Activated naive CD8-positive, alpha-beta T cell treated with anti-CD3 and anti-CD28 coated beads, Interleukin-2, amount 50 U/mL, for 16 hours (primary cell): Measurements from ENCODE around the gene MICALL2.
A peak's percentile ranks its signal among the peaks of the same experiment; 100 is the strongest.

Experiments
- DNase-seq: peaks from one replicate; pipeline ENCODE4 v3.0.0-alpha.2; 2020; ENCODE audit warnings: low read depth, low spot score

Gene MICALL2

DNA sequence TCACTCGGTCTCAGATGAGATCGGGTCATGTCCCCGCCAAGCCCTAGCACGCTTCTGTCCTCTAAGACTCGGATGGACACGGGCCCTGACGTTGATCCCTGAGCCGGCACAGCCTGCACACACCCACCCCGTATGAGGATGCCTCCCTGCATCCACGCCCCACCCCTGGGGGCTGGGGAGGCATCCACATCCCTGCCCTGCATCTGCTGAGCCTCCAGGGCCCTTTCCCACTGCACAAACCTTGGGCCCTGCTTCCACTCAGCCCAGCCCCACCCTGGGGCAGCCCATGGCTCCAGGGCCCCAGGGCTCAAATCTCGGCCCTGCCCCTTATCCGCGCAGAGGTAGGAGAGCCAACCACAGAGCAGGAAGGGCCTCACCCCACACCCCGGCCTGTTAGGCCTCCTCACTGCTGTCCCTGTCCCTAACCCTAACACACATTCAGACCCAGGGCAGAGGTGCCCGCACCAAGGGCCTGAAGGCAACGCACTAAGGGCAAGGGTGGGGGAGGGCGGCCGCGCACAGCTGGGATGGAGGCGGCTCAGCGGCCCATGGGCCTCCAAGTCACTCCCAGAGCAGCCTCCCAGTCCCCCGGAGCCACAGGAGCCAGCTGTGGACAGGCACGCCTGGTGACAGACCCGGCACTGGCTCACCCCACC, 9.5 kb upstream of the MICALL2 start:
- DNase-seq = no peak

DNA sequence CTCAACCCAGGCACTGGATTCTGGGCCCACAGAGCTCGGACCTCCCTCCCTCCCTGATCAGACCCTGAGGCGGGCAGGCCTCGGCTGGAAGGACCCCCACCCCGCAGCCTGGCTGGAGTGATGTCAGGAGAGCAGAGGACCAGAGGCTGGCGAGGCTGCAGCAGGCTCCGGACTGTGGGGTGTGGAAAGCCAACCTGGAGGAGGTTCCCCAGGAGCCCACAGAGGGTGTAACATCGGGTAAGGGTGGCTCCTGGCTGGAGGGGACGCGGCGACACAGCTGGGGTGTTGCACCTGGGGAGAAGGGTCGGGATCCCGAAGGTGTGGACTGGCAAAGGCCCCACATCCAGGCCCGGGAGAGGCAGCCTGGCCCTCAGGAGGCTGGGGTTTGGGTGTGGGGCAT, 8.9 kb upstream of the MICALL2 start:
- no peak for DNase-seq

DNA sequence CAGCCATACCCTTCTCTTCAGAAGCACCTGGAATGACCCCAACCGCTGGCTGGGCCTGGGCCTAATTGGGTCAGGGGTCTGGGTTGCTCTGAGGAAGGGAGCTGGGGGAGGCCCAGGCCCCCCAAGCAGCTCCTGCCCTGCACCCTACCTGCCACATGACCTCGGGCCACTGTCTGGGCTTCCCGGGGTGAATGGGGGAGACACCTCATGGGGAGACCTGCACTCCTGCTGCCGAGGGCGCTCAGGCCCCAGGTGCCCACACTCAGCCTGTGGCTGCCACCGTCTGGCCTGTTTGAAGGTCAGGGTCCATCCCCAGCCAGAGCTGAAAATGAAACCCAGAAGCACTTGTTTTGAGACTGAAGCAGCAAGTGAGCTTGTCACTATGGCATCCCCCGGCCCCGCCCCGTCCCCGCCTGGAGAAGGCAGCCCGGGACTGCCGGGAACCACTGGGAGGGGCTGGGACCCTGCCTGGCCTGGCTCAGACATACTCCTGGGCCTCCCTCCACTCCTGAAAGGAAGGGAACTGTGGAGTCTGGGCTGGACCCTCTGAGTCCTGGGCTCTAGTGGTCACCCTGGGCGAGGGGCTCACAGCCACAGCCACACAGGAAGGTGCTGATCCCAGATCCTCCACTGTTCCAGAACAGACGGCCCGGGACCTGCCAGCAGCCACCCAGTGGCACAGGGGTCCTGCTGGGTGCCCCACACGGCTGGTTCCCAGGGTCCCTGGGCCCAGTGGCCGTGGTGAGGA, 7.4 kb upstream of the MICALL2 start:
- DNase-seq = no peak

- DNase-seq = no peak
These were observed 5.4 kb upstream of the MICALL2 start for GRCh38 chr7:1464694-1465093.

DNA sequence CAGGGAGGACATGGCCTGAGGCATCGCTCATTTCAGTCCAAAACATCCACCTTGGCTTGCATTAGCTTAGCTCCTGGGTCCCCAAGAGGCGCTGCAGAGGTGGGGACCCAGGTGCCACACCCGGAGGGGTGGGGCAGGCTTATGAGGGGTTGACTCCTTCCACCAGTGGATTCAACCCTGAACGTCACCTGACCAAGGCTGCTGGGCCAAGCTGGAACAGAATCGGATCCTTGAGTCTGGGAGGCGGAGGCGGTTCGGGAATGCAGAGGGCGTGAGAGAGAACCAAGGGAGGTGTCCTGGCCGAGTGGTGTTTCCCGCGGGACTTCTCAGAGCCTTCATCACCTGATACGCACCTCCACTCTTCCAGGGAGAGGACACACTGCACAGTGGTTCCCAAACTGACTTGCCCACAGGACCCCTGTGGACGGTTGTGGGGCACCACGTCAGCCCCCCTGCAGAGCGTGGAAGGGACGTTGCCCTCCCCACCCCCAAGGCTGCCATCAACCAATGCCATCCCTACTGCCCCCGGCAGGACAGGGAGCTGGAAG, 4.5 kb upstream of the MICALL2 start:
- no peak for DNase-seq

DNA sequence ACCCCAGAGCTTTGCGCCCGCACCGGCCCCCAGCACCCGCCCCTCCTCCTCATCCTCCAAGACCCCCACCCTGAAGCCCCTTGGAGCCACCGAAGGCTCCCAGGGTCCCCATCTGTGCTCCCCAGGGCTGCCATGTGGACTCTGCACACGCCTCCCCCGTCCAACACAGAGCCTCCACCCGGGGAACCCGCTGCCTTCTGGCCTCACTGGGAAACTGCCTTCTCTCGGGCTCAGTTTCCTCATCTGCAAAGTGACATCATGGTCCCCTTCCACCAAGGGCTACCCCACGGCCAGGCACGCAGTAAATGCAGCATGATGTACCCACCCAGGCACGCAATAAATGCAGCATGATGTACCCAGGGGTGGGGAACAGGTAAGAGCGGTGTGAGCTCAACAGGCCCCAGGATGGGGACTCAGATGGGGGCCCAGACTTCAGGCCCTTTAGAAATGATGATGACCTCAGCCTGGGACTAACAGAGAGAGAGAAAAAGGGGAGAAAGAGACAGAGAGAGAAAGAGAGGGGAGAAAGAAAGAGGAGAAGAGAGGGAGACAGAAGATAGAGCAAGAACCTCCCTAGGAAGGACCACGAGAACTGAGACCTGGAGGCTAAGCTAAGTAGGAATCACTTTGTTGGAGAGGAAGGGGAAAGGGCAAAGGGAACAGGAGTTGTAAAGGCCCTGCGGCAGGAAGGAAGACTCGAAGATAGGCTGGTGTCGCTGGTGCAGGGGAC, 2.5 kb upstream of the MICALL2 start:
- DNase-seq = no peak

- DNase-seq = no peak
These were observed 1.8 kb upstream of the MICALL2 start for GRCh38 chr7:1460821-1461645.

DNA sequence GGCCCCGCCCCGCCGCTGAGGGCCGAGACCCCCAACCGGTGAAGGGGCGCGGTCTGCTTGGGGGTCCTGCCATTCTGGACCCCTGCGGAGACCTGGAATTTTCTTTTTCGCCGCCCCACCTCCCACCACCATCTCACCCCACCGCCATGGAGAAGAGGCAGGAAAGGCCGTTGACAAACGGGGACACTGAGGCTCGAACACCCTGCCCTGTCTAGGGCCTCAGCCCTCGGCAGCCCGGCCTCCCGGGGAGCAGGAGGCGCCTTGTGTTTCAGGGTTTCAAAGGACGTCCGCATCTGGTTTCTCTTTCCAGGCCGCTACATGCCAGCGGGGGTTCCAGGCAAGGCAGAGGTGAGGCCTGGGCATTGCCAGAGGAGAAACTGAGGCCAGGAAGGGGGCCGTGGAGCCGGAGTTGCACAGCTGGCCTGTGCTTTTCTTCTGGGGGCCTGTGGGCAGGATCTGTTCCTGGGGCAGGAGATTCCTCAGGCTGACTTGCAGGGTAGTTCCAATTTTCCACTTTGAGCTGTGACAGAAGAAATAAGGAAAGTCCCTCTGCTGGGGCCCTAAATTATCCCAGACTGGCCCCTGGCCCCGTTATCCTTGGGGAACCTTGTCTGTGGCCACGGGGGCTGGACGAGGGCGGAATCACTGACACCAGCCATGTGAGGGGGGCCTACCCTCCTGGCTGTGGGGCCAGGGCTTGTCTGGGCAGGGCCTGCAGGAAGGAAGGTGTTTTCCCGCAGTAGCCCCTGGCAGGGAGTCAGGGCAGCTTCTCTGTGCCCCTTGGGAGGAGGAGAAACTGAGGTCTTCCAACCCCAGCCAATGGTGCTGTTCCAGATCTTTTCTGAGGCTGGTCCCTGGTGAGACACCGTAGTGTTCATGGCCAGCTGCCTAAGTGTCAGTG, 900 bp upstream of the MICALL2 start:
- DNase-seq = no peak

GRCh38 chr7:1459512-1459892, 232 bp upstream of the MICALL2 start:
- peak; percentile 91 for DNase-seq

- DNase-seq = no peak
These were observed 1.2 kb downstream of the MICALL2 start for GRCh38 chr7:1457949-1458682.

DNA sequence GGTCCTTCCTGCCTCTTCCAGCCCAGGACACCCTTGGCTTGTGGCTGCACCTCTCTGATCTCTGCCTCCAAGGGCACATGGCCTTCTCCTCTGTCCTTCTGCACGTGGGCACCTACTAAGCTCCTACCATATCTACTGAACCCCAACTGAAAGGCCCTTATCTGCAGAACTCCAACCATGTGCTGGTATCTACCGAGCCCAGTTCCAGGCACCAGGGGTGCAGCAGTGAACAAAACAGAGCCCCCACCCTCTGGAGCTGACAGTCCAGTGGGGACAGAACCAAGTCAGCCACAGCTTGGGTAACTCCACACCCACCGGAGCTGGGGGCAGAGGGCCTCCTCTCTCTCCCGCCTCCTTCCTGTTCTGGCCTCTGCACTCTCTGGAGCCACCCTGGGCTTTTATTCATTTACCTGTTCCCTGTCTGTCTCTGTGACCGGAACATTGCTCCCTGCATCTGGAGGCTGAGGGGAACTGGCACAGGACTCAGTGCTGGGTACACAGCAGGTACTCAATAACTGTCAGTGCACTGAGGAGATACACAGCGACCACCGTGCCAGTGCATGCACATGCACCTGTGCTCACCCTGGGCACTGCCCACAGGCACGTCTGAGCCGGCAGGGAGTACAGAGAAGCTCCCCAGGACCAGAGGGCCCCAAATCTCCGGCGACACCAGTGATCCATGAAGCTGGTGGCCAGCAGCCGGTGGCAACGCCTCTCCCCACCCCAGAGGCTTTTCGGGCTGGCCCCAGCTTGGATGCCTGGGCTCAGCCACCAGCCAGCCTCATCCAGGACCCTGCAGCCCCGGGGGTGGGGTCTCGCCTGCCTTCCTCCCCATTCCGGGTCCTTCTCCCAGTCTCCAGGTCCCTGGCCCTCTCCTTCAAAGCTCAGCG, 2.0 kb downstream of the MICALL2 start:
- no peak for DNase-seq

DNA sequence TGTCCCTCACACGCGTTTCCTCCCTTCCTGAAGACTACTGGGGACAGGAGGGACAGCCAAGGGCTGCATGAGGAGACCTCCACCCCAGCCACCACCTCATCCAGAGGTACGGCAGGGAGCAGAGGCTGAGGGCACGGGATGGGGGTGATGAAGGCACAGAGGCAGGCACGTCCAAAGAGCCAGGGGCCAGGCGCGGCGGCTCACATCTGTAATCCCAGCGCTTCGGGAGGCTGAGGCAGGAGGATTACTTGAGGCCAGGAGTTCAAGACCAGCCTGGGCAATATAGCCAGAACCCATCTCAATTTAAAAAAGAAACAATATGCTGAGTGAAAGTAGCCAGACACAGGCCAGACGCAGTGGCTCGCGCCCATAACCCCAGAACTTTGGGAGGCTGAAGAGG, 3.3 kb downstream of the MICALL2 start:
- DNase-seq = no peak

GRCh38 chr7:1455241-1455939, 3.9 kb downstream of the MICALL2 start:
- no peak for DNase-seq

GRCh38 chr7:1454542-1454941, 4.7 kb downstream of the MICALL2 start:
- DNase-seq = no peak

DNA sequence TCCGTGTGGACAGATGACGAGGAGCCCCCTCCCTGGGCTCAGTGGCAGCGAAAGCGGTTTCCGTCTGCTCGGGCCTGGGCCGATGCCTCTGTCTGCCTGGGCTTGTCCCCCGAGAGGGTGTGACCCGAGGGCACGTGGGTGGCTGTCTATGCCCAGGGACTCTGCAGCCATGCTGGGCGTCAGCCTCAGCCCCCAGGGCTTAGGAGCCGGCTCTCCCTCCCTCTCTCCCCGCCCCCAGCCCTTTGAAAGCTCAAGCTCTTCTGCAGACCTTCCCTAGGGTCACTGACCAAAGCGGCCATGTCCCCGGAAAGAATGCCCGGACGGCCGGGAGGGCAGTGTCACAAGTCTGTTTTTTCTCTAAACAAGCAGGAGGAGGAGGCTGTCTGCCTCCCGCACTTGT, 7.1 kb downstream of the MICALL2 start:
- no peak for DNase-seq

DNA sequence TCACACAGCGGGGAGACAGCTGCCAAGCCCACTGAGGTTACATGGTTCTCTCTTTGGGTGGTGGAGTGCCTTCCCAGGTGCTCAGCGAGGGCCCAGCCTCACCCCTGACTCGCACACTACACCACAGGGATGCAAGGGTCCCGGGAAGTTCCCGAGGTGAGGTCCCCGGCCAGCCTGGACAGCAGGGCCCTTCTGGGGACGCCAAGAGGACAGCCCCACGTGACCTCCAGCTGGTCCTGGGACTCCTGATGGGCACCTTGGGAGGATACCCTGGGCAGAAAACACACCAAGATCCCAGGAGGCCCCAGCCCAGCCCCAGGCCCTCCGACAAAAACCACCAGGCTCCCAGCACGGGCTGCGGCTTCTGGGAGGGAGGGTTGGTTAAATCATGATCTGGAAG, 8.3 kb downstream of the MICALL2 start:
- DNase-seq = no peak

DNA sequence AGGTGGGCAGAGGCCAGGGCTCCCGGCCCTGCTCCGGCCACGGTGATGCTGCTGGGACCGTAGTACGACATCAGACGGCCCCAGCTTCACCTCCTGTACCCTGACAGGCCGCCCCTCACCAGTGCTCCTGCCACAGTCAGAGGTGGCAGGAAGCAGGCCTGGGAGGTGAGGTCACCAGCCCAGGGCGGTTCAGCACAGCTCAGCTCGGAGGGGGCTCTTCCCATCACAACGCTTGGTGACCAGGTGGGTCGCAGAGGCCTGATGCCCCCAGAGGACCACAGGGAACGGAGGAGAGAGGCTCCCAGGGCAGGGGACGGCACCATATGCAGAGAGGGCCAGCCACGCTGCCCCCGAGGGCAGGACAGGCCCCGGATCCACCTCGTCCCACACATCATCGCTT, 8.8 kb downstream of the MICALL2 start:
- DNase-seq = no peak

- DNase-seq = no peak
These were observed 9.3 kb downstream of the MICALL2 start for GRCh38 chr7:1449951-1450350.
